ENCODE results near the gene CUZD1.

DNA sequence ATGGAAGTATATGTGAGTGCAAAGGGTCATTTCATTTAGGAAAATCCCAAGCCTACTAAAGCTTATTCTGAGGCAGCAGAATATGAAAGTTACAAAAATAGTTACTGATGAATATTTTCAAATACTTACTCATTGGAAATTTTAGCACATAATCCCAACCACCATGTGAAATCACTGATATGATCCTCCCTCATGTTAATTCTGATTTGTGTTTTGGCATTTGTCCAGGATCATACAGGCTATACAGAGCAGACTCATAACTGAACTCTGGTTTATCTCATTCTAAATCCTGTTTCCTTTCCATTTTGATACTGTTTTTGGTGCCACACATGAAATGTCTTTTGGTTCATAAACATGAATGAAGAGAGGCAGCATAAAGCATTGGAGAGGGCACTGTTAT, 37.1 kb upstream of the CUZD1 start:
- no peak for TF ChIP-seq CTCF (IDR thresholded peaks at IDR 0.05 in 2 of 3, conservative IDR thresholded peaks at IDR 0.05 in 1 of 3; ENCODE audit: insufficient read depth in 2 of 3, low read depth in 1 of 3, low read length in 3 of 3)
- no peak for TF ChIP-seq MXI1 (IDR thresholded peaks at IDR 0.05; ENCODE audit: low read depth, low read length)
- no peak for TF ChIP-seq CEBPB (tag; IDR thresholded peaks at IDR 0.05)
- TF ChIP-seq, protein P1, sequence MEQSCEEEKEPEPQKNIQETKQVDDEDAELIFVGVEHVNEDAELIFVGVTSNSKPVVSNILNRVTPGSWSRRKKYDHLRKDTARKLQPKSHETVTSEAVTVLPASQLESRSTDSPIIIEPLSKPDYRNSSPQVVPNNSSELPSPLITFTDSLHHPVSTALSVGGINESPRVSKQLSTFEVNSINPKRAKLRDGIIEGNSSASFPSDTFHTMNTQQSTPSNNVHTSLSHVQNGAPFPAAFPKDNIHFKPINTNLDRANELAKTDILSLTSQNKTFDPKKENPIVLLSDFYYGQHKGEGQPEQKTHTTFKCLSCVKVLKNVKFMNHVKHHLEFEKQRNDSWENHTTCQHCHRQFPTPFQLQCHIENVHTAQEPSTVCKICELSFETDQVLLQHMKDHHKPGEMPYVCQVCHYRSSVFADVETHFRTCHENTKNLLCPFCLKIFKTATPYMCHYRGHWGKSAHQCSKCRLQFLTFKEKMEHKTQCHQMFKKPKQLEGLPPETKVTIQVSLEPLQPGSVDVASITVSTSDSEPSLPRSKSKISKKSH (CRISPR knock-in tag; IDR thresholded peaks at IDR 0.05), result no peak
- no peak for TF ChIP-seq E4F1 (CRISPR knock-in tag; IDR thresholded peaks at IDR 0.05; ENCODE audit: borderline replicate concordance)
